HCT116 (cell line): ENCODE measurements around the gene ZAR1L. TPM values are rescaled to one million over a fixed set of nuclear protein-coding genes. Genes with fewer than 3 reads are reported as not detected.

Experiments
- ATAC-seq: fragments of 200-7000 bp; cut with Tn5 transposase; 2 replicates; pipeline ENCODE4 v1.9.1; 2020; ENCODE audit warnings: mild to moderate bottlenecking, moderate library complexity
- BruUV-seq: library from RNA; stranded (reverse); fragments of 400-500 nt; replicated peaks from 2 replicates; lab custom pipeline; 2021; lab: Mats Ljungman, UMichigan
- CTCF ChIA-PET: fragments of 300-600 bp; sonication (Branson Sonifier 250); formaldehyde crosslinking; loops from one replicate; lab custom pipeline; 2021; ENCODE audit warnings: antibody characterized with exemption; lab: Charles Lee
- POLR2A ChIA-PET: fragments of 300-600, 350-600 bp; sonication (Branson Sonifier 250); formaldehyde crosslinking; loops from one replicate; lab custom pipeline; 2021; ENCODE audit warnings: antibody characterized with exemption; lab: Charles Lee
- RAD21 ChIA-PET, 2 experiments: fragments of 300-600 bp; sonication (Branson Sonifier 250); formaldehyde crosslinking; loops; one replicate each; lab custom pipeline; 2023; ENCODE audit warnings: low total read pairs in 2 of 2; ENCODE audit not compliant: uncharacterized antibody in 2 of 2, unreplicated experiment in 2 of 2, low non-redundant PET in 1 of 2; lab: Charles Lee
- DNase-seq: peaks from one replicate; pipeline ENCODE4 v3.0.0-alpha.2; 2010; ENCODE audit warnings: low read depth, low spot score
- H2AFZ ChIP-seq: fragments of 200-600 bp; shearing (Covaris generic), sonication (generic); 2 replicates; pipeline ENCODE4 v1.6.1; 2017; ENCODE audit warnings: low read depth, mixed run types, mixed read lengths, antibody characterized with exemption, low read length; ENCODE audit not compliant: poor library complexity, severe bottlenecking
- H3K27ac ChIP-seq: 2 replicates; pipeline ENCODE4 v1.5.1; 2012; ENCODE audit warnings: low read depth, low read length
- H3K27me3 ChIP-seq: fragments of 200-600 bp; sonication (generic); 2 replicates; pipeline ENCODE4 v1.6.1; 2016; ENCODE audit warnings: mixed run types, low read length, mixed read lengths; ENCODE audit not compliant: insufficient read depth
- H3K36me3 ChIP-seq, 2 experiments: fragments of 200-500 bp in 1 of 2; fragments of 200-600 bp in 1 of 2; sonication (Bioruptor generic) in 1 of 2; sonication (generic) in 1 of 2; 2 replicates each; pipeline versions ENCODE4 v1.5.1 to v1.6.1; 2014 to 2016; ENCODE audit warnings: low read length in 2 of 2, inconsistent platforms in 1 of 2, mixed read lengths in 1 of 2, mixed run types in 1 of 2; ENCODE audit not compliant: insufficient read depth in 2 of 2, control insufficient read depth in 1 of 2
- H3K4me1 ChIP-seq, 2 experiments: fragments of 200-600 bp in 1 of 2; sonication (generic) in 1 of 2; 2 replicates each; pipeline versions ENCODE4 v1.5.1 to v1.6.1; 2012 to 2017; ENCODE audit warnings: low read length in 2 of 2, inconsistent platforms in 1 of 2, mild to moderate bottlenecking in 1 of 2, mixed read lengths in 1 of 2, mixed run types in 1 of 2, moderate library complexity in 1 of 2; ENCODE audit not compliant: insufficient read depth in 2 of 2, control insufficient read depth in 1 of 2
- H3K4me2 ChIP-seq: fragments of 200-600 bp; sonication (generic); 2 replicates; pipeline ENCODE4 v1.6.1; 2017; ENCODE audit warnings: mixed run types, low read length, mixed read lengths
- H3K4me3 ChIP-seq, 2 experiments: fragments of 200-600 bp in 1 of 2; sonication (generic) in 1 of 2; replicated peaks in 1 of 2; 2 replicates each; pipeline ENCODE4 v1.5.1; 2011 to 2016; ENCODE audit warnings: low read length in 2 of 2, control low read depth in 1 of 2, low read depth in 1 of 2, mild to moderate bottlenecking in 1 of 2, mixed read lengths in 1 of 2, mixed run types in 1 of 2
- H3K79me2 ChIP-seq: fragments of 200-600 bp; sonication (generic); 2 replicates; pipeline ENCODE4 v1.6.1; 2017; ENCODE audit warnings: mild to moderate bottlenecking, mixed run types, low read length, moderate library complexity, mixed read lengths; ENCODE audit not compliant: insufficient read depth
- H3K9ac ChIP-seq: fragments of 200-600 bp; sonication (generic); 2 replicates; pipeline ENCODE4 v1.6.1; 2016; ENCODE audit warnings: low read length, mixed read lengths
- H3K9me2 ChIP-seq: fragments of 200-600 bp; sonication (generic), shearing (Covaris generic); 2 replicates; pipeline ENCODE4 v1.6.1; 2017; ENCODE audit warnings: mixed run types, mild to moderate bottlenecking, moderate library complexity; ENCODE audit not compliant: insufficient read depth
- H3K9me3 ChIP-seq, 2 experiments: fragments of 200-500 bp in 1 of 2; fragments of 200-600 bp in 1 of 2; sonication (Bioruptor generic) in 1 of 2; sonication (generic) in 1 of 2; 2 replicates each; pipeline ENCODE4 v1.6.1; 2014 to 2017; ENCODE audit warnings: low read length in 2 of 2, mixed read lengths in 2 of 2, inconsistent platforms in 1 of 2, low read depth in 1 of 2, mild to moderate bottlenecking in 1 of 2, mixed run types in 1 of 2, moderate library complexity in 1 of 2; ENCODE audit not compliant: control insufficient read depth in 1 of 2, insufficient read depth in 1 of 2
- H4K20me1 ChIP-seq: fragments of 200-600 bp; sonication (generic), shearing (Covaris generic); 2 replicates; pipeline ENCODE4 v1.6.1; 2017; ENCODE audit warnings: mixed run types, mild to moderate bottlenecking, moderate library complexity; ENCODE audit not compliant: insufficient read depth
- ATF3 ChIP-seq: IDR thresholded peaks from 2 replicates; pipeline ENCODE4 v1.6.1; 2012
- CBX3 ChIP-seq: IDR thresholded peaks from 2 replicates; pipeline ENCODE4 v1.6.1; 2012; ENCODE audit warnings: low read depth
- EGR1 ChIP-seq: IDR thresholded peaks from 2 replicates; pipeline ENCODE4 v1.6.1; 2012; ENCODE audit warnings: low read depth
- ELF1 ChIP-seq: IDR thresholded peaks from 2 replicates; pipeline ENCODE4 v1.6.1; 2012; ENCODE audit warnings: low read depth, borderline replicate concordance
- EZH2 ChIP-seq: fragments of 200-600 bp; sonication (generic); IDR thresholded peaks from 2 replicates; pipeline ENCODE4 v1.6.1; 2017; ENCODE audit warnings: antibody characterized with exemption, mixed run types
- EZH2phosphoT487 ChIP-seq: fragments of 200-600 bp; IDR thresholded peaks from 2 replicates; pipeline ENCODE4 v1.6.1; 2018; ENCODE audit warnings: antibody characterized with exemption, borderline replicate concordance
- JUND ChIP-seq: IDR thresholded peaks from 2 replicates; pipeline ENCODE4 v1.6.1; 2012
- POLR2AphosphoS5 ChIP-seq: IDR thresholded peaks from 2 replicates; pipeline ENCODE4 v1.6.1; 2011; ENCODE audit warnings: mild to moderate bottlenecking, low read depth, low read length, moderate library complexity
- RAD21 ChIP-seq: IDR thresholded peaks from 2 replicates; pipeline ENCODE4 v1.6.1; 2012; ENCODE audit warnings: low read depth, mild to moderate bottlenecking
- SP1 ChIP-seq: IDR thresholded peaks from 2 replicates; pipeline ENCODE4 v1.6.1; 2012; ENCODE audit warnings: low read depth
- SRF ChIP-seq: IDR thresholded peaks from 2 replicates; pipeline ENCODE4 v1.6.1; 2012; ENCODE audit warnings: low read depth
- TCF7L2 ChIP-seq: IDR thresholded peaks from 2 replicates; pipeline ENCODE4 v1.7.0; 2011; ENCODE audit warnings: borderline replicate concordance, inconsistent platforms; ENCODE audit not compliant: insufficient read depth, insufficient read length; ENCODE audit errors: extremely low read depth
- YY1 ChIP-seq: IDR thresholded peaks from 2 replicates; pipeline ENCODE4 v1.6.1; 2011; ENCODE audit warnings: low read length, low read depth, moderate library complexity, mild to moderate bottlenecking; ENCODE audit not compliant: insufficient replicate concordance; ENCODE audit errors: extremely low read depth
- ZNF274 ChIP-seq: fragments of 200-500 bp; sonication (Bioruptor generic); IDR thresholded peaks from 2 replicates; pipeline ENCODE4 v1.6.1; 2014; ENCODE audit warnings: mild to moderate bottlenecking, low read depth, low read length, inconsistent platforms
- intact Hi-C: fragments of 100-400 bp; cut with micrococcal nuclease; formaldehyde crosslinking; loops from 2 replicates; pipeline ENCODE4 v1.10.0; 2022
- total RNA-seq: library from RNA; stranded (reverse); gene quantifications from one replicate; pipeline ENCODE4 v1.2.1, GENCODE V29; 2021; ENCODE audit not compliant: unreplicated experiment
- TF ChIP-seq, protein P1 (sequence below): IDR thresholded peaks from 2 replicates; pipeline ENCODE4 v1.6.1; 2012
- TF ChIP-seq, protein P2 (sequence below), 3 experiments: fragments of 200-600 bp in 1 of 3; sonication (generic) in 1 of 3; IDR thresholded peaks in 2 of 3; conservative IDR thresholded peaks in 1 of 3; 2 replicates each; pipeline ENCODE4 v1.5.1; 2012 to 2017; ENCODE audit warnings: low read depth in 2 of 3, low read length in 2 of 3, antibody characterized with exemption in 1 of 3, borderline replicate concordance in 1 of 3, control low read depth in 1 of 3, mild to moderate bottlenecking in 1 of 3, mixed read lengths in 1 of 3, mixed run types in 1 of 3, moderate library complexity in 1 of 3; ENCODE audit not compliant: insufficient read depth in 1 of 3

Gene ZAR1L
- total RNA-seq, 1 experiment from 2014 or later: 0.15 TPM

GRCh38 chr13:32311188-32311897 lies 3.8 kb downstream of the ZAR1L start (continued):
- TF ChIP-seq POLR2AphosphoS5: no peak
- TF ChIP-seq EZH2phosphoT487: no peak
- TF ChIP-seq TCF7L2: no peak
- no peak for TF ChIP-seq ATF3
- TF ChIP-seq, protein P1, sequence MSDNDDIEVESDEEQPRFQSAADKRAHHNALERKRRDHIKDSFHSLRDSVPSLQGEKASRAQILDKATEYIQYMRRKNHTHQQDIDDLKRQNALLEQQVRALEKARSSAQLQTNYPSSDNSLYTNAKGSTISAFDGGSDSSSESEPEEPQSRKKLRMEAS: no peak
- TF ChIP-seq YY1: no peak
- TF ChIP-seq JUND: no peak

GRCh38 chr13:32310134-32310706 lies 4.9 kb downstream of the ZAR1L start:
- ChIA-PET RAD21 (no interaction called here), POLR2A (no interaction called here), CTCF (interaction anchor here (2.6 kb wide), 1 partner anchor 400 kb away, joined by 10 read pairs; no protein-coding TSS in a partner anchor)
- no peaks in the 10 kb centered on the region for H3K9me3 ChIP-seq
- peak; percentile 54 for DNase-seq
- peak overlapping the region; percentile 44 for H3K4me2 ChIP-seq
- H3K79me2 ChIP-seq: no peaks in the 10 kb centered on the region
- H4K20me1 ChIP-seq: no peaks in the 10 kb centered on the region
- H3K9ac ChIP-seq: no peak overlapping the region
- H3K27me3 ChIP-seq: no peaks in the 10 kb centered on the region
- no peaks in the 10 kb centered on the region for H3K9me2 ChIP-seq
- H3K36me3 ChIP-seq: no peaks in the 10 kb centered on the region
- peaks cover 4 to 12% of the 10 kb centered on the region in 2 experiments; a peak in 3 of 4 replicates for H3K4me1 ChIP-seq
- H3K27ac ChIP-seq: no peak overlapping the region
- BruUV-seq: no TSS peak
- peak; percentile 88 for ATAC-seq
- peak overlapping the region; percentile 67 for H2AFZ ChIP-seq
- TF ChIP-seq ELF1 (no peak), ATF3 (no peak), RAD21 (peak; percentile 61), POLR2AphosphoS5 (no peak), TCF7L2 (no peak), YY1 (no peak), ZNF274 (no peak), SRF (no peak), SP1 (no peak), EZH2 (no peak), EGR1 (no peak), CBX3 (no peak)
- TF ChIP-seq, protein P2, sequence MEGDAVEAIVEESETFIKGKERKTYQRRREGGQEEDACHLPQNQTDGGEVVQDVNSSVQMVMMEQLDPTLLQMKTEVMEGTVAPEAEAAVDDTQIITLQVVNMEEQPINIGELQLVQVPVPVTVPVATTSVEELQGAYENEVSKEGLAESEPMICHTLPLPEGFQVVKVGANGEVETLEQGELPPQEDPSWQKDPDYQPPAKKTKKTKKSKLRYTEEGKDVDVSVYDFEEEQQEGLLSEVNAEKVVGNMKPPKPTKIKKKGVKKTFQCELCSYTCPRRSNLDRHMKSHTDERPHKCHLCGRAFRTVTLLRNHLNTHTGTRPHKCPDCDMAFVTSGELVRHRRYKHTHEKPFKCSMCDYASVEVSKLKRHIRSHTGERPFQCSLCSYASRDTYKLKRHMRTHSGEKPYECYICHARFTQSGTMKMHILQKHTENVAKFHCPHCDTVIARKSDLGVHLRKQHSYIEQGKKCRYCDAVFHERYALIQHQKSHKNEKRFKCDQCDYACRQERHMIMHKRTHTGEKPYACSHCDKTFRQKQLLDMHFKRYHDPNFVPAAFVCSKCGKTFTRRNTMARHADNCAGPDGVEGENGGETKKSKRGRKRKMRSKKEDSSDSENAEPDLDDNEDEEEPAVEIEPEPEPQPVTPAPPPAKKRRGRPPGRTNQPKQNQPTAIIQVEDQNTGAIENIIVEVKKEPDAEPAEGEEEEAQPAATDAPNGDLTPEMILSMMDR (IDR thresholded peaks at IDR 0.05 in 2 of 3, conservative IDR thresholded peaks at IDR 0.05 in 1 of 3; ENCODE audit: borderline replicate concordance in 1 of 3, insufficient read depth in 1 of 3, low read depth in 2 of 3, low read length in 2 of 3): peak; percentile 56 to 75 (median 63)
- TF ChIP-seq, protein P1: no peak
- no peak overlapping the region for H3K4me3 ChIP-seq
- intact Hi-C loops: loop anchor here (1.0 kb wide), 4 partner anchors 42 to 400 kb away; no protein-coding TSS in a partner anchor
